Loucy (cell line): ENCODE results near the gene ERICH6B.
"Not testable (repeated sequence)": the region's sequence is repeated elsewhere in the genome, so short reads cannot be mapped to it uniquely, and the experiment has no call there.

Experiments used
- H2AFZ ChIP-seq: fragments of 200-600 bp; sonication (generic); 2 replicates; pipeline ENCODE4 v1.6.0; 2016; ENCODE audit warnings: antibody characterized with exemption, mild to moderate bottlenecking, low read length, moderate library complexity
- H3F3A ChIP-seq: fragments of 200-600 bp; 2 replicates; pipeline ENCODE4 v1.6.0; 2016; ENCODE audit warnings: antibody characterized with exemption, low read depth, mild to moderate bottlenecking
- H3K27me3 ChIP-seq: fragments of 200-600 bp; sonication (generic); 2 replicates; pipeline ENCODE4 v1.6.1; 2014; ENCODE audit warnings: low read length, mild to moderate bottlenecking; ENCODE audit not compliant: insufficient read depth, poor library complexity, severe bottlenecking
- H3K36me3 ChIP-seq: fragments of 200-600 bp; sonication (generic); 2 replicates; pipeline ENCODE4 v1.6.1; 2016; ENCODE audit warnings: low read length; ENCODE audit not compliant: insufficient read depth
- H3K4me1 ChIP-seq: fragments of 200-600 bp; sonication (generic); 2 replicates; pipeline ENCODE4 v1.5.1; 2014; ENCODE audit warnings: low read length, mild to moderate bottlenecking; ENCODE audit not compliant: insufficient read depth, poor library complexity, severe bottlenecking
- H3K4me2 ChIP-seq: fragments of 200-600 bp; sonication (generic); 2 replicates; pipeline ENCODE4 v1.6.0; 2014; ENCODE audit warnings: antibody characterized with exemption, low read length, low read depth, mild to moderate bottlenecking; ENCODE audit not compliant: poor library complexity, severe bottlenecking
- H3K4me3 ChIP-seq: fragments of 200-600 bp; sonication (generic); 2 replicates; pipeline ENCODE4 v1.5.1; 2014; ENCODE audit warnings: low read length, mild to moderate bottlenecking, mixed read lengths; ENCODE audit not compliant: poor library complexity, severe bottlenecking
- H3K79me2 ChIP-seq: fragments of 200-600 bp; sonication (generic); 2 replicates; pipeline ENCODE4 v1.6.1; 2014; ENCODE audit warnings: low read length; ENCODE audit not compliant: insufficient read depth
- H3K9ac ChIP-seq: fragments of 200-600 bp; sonication (generic); 2 replicates; pipeline ENCODE4 v1.6.0; 2014; ENCODE audit warnings: mild to moderate bottlenecking, low read depth, low read length, moderate library complexity; ENCODE audit not compliant: poor library complexity, severe bottlenecking
- H3K9me2 ChIP-seq: fragments of 200-600 bp; sonication (generic); replicated peaks from 2 replicates; pipeline ENCODE4 v1.6.1; 2016; ENCODE audit warnings: low read depth, low read length, mixed read lengths
- H3K9me3 ChIP-seq: fragments of 200-600 bp; sonication (generic); 2 replicates; pipeline ENCODE4 v1.6.1; 2014; ENCODE audit warnings: mild to moderate bottlenecking, antibody characterized with exemption, low read length, low read depth; ENCODE audit not compliant: insufficient read depth
- H4K20me1 ChIP-seq: fragments of 200-600 bp; sonication (generic); 2 replicates; pipeline ENCODE4 v1.6.0; 2014; ENCODE audit warnings: antibody characterized with exemption, low read length, mild to moderate bottlenecking; ENCODE audit not compliant: insufficient read depth, poor library complexity, severe bottlenecking
- EZH2phosphoT487 ChIP-seq: fragments of 200-600 bp; IDR thresholded peaks from 2 replicates; pipeline ENCODE4 v1.6.1; 2018; ENCODE audit warnings: antibody characterized with exemption, mild to moderate bottlenecking, moderate library complexity, borderline replicate concordance
- TF ChIP-seq, protein P1 (sequence below): fragments of 200-600 bp; sonication (generic); conservative IDR thresholded peaks from 2 replicates; pipeline ENCODE4 v1.5.1; 2014; ENCODE audit warnings: mild to moderate bottlenecking, antibody characterized with exemption, low read length

ERICH6B gene

DNA sequence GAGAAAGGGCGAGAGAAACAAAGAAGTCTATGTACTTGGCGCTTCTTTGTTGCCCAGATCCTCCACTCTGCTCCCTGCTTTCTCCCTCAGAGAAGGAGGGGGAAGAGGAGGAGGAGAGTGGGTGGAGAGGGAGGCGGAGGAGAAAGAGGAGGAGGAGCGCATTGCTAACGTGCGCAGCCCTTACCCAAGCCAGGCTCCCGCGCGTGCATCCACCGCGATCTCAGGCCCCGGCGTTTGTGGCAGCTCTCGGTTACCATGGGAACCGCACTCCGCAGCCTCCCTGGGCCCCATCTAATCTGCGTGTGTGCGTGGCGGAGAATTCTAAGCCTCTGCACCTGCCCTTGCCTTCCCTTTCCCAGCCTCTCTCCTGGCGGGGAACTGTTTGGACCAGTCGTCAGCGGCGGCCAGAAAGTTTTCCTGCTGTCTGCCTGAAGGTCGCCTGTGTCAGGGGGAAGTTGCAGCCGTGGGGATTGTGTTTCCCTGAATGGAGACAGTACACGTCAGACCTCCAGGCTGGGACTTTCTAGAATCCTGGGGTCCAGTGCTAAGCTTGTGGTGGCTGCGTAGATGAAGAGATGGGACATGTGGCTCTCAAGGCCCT is at the start of gene ERICH6B:
TSS of gene ERICH6B (minus strand) at position 239 of the 601 bp plus-strand sequence. CDS start 18,734 bp downstream, outside the sequence.
- H2AFZ ChIP-seq: no peak within 1 kb of the TSS
- H3K4me2 ChIP-seq: no peak within 1 kb of the TSS
- H3K27me3 ChIP-seq: peaks cover 8% of the 10 kb centered on the region
- no peak for TF ChIP-seq EZH2phosphoT487
- TF ChIP-seq, protein P1, sequence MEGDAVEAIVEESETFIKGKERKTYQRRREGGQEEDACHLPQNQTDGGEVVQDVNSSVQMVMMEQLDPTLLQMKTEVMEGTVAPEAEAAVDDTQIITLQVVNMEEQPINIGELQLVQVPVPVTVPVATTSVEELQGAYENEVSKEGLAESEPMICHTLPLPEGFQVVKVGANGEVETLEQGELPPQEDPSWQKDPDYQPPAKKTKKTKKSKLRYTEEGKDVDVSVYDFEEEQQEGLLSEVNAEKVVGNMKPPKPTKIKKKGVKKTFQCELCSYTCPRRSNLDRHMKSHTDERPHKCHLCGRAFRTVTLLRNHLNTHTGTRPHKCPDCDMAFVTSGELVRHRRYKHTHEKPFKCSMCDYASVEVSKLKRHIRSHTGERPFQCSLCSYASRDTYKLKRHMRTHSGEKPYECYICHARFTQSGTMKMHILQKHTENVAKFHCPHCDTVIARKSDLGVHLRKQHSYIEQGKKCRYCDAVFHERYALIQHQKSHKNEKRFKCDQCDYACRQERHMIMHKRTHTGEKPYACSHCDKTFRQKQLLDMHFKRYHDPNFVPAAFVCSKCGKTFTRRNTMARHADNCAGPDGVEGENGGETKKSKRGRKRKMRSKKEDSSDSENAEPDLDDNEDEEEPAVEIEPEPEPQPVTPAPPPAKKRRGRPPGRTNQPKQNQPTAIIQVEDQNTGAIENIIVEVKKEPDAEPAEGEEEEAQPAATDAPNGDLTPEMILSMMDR: no peak
- no peaks in the 10 kb centered on the region for H3K36me3 ChIP-seq
- no peak within 1 kb of the TSS for H3K4me3 ChIP-seq
- no peaks in the 10 kb centered on the region for H3K79me2 ChIP-seq
- no peaks in the 10 kb centered on the region for H3K4me1 ChIP-seq
- no peaks in the 10 kb centered on the region for H4K20me1 ChIP-seq
- H3F3A ChIP-seq: no peaks in the 10 kb centered on the region
- H3K9me3 ChIP-seq: no peaks in the 10 kb centered on the region
- no peak within 1 kb of the TSS for H3K9ac ChIP-seq
- H3K9me2 ChIP-seq: no peaks in the 10 kb centered on the region

DNA sequence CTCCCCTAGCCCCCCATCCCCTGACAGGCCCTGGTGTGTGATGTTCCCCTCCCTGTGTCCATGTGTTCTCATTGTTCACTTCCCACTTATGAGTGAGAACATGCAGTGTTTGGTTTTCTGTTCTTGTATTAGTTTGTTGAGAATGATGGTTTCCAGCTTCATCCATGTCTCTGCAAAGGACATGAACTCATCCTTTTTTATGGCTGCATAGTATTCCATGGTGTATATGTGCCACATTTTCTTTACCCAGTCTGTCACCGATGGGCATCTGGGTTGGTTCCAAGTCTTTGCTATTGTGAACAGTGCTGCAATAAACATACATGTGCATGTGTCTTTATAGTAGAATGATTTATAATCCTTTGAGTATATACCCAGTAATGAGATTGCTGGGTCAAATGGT is 47.4 kb upstream of the ERICH6B start:
- not testable (repeated sequence) for H3K4me1 ChIP-seq, H3K9ac ChIP-seq, H3K27me3 ChIP-seq, H3K79me2 ChIP-seq, H3K9me3 ChIP-seq, H3K4me3 ChIP-seq, H3F3A ChIP-seq, H3K4me2 ChIP-seq, H3K36me3 ChIP-seq, H2AFZ ChIP-seq, H3K9me2 ChIP-seq, H4K20me1 ChIP-seq

DNA sequence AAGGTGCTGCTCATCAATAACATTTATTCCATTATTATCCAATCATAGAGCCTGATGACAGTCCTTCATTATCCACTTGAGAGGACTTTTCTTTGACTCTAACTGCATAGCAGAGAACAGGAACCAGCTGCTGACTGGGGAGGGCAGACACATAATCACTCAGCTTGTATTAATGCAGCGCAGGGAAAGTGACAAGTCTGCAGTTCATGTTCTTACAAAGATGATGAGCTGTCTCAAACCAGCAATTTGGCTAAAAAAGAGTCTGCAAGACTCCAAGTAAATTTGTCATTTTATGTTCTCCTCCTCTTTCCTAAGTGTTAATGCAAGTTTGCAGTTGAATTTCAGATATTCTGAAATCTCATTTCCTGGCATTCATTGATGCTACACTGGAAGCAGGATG is 46.6 kb upstream of the ERICH6B start:
- Histone ChIP-seq H3K4me2 (no peak overlapping the region), H2AFZ (no peak overlapping the region), H3F3A (no peaks in the 10 kb centered on the region), H3K36me3 (no peaks in the 10 kb centered on the region), H3K9ac (no peak overlapping the region), H3K27me3 (no peaks in the 10 kb centered on the region), H3K4me1 (no peaks in the 10 kb centered on the region), H3K79me2 (no peaks in the 10 kb centered on the region), H4K20me1 (no peaks in the 10 kb centered on the region), H3K9me3 (no peaks in the 10 kb centered on the region), H3K4me3 (no peak overlapping the region), H3K9me2 (no peaks in the 10 kb centered on the region)
- TF ChIP-seq, protein P1: no peak
- TF ChIP-seq EZH2phosphoT487: no peak

DNA sequence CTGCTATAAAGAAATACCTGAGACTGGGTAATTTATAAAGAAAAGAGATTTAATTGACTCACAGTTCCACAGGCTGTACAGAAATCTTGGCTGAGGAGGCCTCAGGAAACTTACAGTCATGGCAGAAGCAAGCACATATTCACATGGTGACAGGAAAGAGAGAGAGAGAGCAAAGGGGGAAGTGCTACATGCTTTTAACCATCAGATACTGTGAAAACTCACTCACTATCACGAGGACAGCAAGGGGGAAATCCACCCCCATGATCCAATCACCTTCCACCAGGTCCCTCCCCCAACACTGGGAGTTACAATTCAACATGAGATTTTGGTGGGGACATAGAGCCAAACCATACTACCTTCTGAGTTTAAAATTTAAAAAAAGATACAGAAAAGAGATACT is 44.9 kb upstream of the ERICH6B start:
- H3K4me2 ChIP-seq, H3K9me2 ChIP-seq, H3K9me3 ChIP-seq, H3K27me3 ChIP-seq, H4K20me1 ChIP-seq, H3F3A ChIP-seq, H3K36me3 ChIP-seq, H2AFZ ChIP-seq, H3K4me1 ChIP-seq, H3K9ac ChIP-seq, H3K79me2 ChIP-seq, H3K4me3 ChIP-seq: not testable (repeated sequence)
